ENCODE measurements around the gene ARGFX. TPM values are rescaled to one million over a fixed set of nuclear protein-coding genes. Genes with fewer than 3 reads are reported as not detected.
"Not testable (repeated sequence)": the region's sequence is repeated elsewhere in the genome, so short reads cannot be mapped to it uniquely, and the experiment has no call there.

The ARGFX gene
- total and polyA plus RNA-seq, 2 of the 8 experiments (the other 6 are each of a cell fraction or from before 2014, with no cell fraction given) = not detected

- H3K79me2 ChIP-seq (ENCODE audit: control insufficient read depth in 1 of 2, insufficient read depth in 2 of 2, low read length in 2 of 2); H3K18ac ChIP-seq (ENCODE audit: extremely low read depth, low read length); H2BK120ac ChIP-seq (replicated peaks; ENCODE audit: low read depth, low read length); H3K23me2 ChIP-seq (ENCODE audit: low read depth, low read length); H2AK5ac ChIP-seq (ENCODE audit: low read depth, low read length); H3K14ac ChIP-seq (ENCODE audit: insufficient read length); H3K9me3 ChIP-seq (ENCODE audit: insufficient read depth in 2 of 2, low read depth in 1 of 2, low read length in 1 of 2); H3K27ac ChIP-seq (ENCODE audit: low read depth, low read length); H4K8ac ChIP-seq (ENCODE audit: extremely low read depth, insufficient read depth, low read length); H3K79me1 ChIP-seq (ENCODE audit: low read depth, low read length); H2AFZ ChIP-seq (ENCODE audit: low read length); POLR2A ChIA-PET (ENCODE audit: partially characterized antibody); H2BK5ac ChIP-seq (ENCODE audit: low read depth, low read length); H3K56ac ChIP-seq (replicated peaks; ENCODE audit: insufficient read length, low read depth, low read length); H3K23ac ChIP-seq (ENCODE audit: insufficient read length); DNase-seq (ENCODE audit: low read depth in 1 of 2, low spot score in 2 of 2); H3K36me3 ChIP-seq (ENCODE audit: control insufficient read depth in 2 of 4, insufficient read depth in 4 of 4, low read length in 3 of 4); H3K9ac ChIP-seq (replicated peaks in 1 of 4; ENCODE audit: extremely low read depth in 1 of 4, low read depth in 3 of 4, low read length in 3 of 4); H3K4ac ChIP-seq (replicated peaks; ENCODE audit: insufficient read length, low read depth, low read length); H4K20me1 ChIP-seq (replicated peaks in 1 of 2; ENCODE audit: control insufficient read depth in 1 of 2, insufficient read depth in 2 of 2, low read length in 2 of 2); H4K5ac ChIP-seq (ENCODE audit: insufficient read length, low read depth, low read length); H4K91ac ChIP-seq (replicated peaks; ENCODE audit: insufficient read length, low read length); H3K4me3 ChIP-seq (ENCODE audit: extremely low read depth in 1 of 4, insufficient read depth in 2 of 4, low read depth in 3 of 4, low read length in 4 of 4); FAIRE-seq; H3K4me1 ChIP-seq (replicated peaks in 1 of 4; ENCODE audit: control insufficient read depth in 3 of 4, insufficient read depth in 4 of 4, low read length in 3 of 4); H3K4me2 ChIP-seq (ENCODE audit: insufficient read depth in 1 of 2, low read depth in 2 of 2, low read length in 2 of 2); H3K27me3 ChIP-seq (replicated peaks in 1 of 4; ENCODE audit: control insufficient read depth in 3 of 4, extremely low read depth in 1 of 4, insufficient read depth in 3 of 4, low read length in 3 of 4): not testable (repeated sequence)
- CTCF ChIA-PET (ENCODE audit: partially characterized antibody) = interaction anchor here (0.7 kb wide), 1 partner anchor 857 kb away, joined by 3 read pairs; no protein-coding TSS in a partner anchor
- peak overlapping the region; percentile 39; the same call in 1 of the 2 replicates for H2BK12ac ChIP-seq (ENCODE audit: low read depth, low read length)
- H2BK20ac ChIP-seq (ENCODE audit: low read length) = 0 out of 2 replicates have a peak overlapping the region, but pooled peaks have one; percentile 81
- peak overlapping the region; percentile 62; the same call in 1 of the 2 replicates for H2BK15ac ChIP-seq (ENCODE audit: low read length)
- WGBS, 2 experiments (ENCODE audit: extremely low coverage in 1 of 2, insufficient coverage in 1 of 2, insufficient read length in 1 of 2, insufficient replicate concordance in 2 of 2, low coverage in 1 of 2, low lambda C conversion rate in 2 of 2, missing lambda C conversion rate in 1 of 2) = 90% methylated on average over 2 of the region's 2 CpGs; no CpG with 5 or more reads in 1 of the 2 experiments
Measured at GRCh38 chr3:121599900-121600299, 32.2 kb downstream of the ARGFX start.

Measured in H1 (cell line).